ENCODE measurements around the gene SHISA6.

Gene SHISA6

DNA sequence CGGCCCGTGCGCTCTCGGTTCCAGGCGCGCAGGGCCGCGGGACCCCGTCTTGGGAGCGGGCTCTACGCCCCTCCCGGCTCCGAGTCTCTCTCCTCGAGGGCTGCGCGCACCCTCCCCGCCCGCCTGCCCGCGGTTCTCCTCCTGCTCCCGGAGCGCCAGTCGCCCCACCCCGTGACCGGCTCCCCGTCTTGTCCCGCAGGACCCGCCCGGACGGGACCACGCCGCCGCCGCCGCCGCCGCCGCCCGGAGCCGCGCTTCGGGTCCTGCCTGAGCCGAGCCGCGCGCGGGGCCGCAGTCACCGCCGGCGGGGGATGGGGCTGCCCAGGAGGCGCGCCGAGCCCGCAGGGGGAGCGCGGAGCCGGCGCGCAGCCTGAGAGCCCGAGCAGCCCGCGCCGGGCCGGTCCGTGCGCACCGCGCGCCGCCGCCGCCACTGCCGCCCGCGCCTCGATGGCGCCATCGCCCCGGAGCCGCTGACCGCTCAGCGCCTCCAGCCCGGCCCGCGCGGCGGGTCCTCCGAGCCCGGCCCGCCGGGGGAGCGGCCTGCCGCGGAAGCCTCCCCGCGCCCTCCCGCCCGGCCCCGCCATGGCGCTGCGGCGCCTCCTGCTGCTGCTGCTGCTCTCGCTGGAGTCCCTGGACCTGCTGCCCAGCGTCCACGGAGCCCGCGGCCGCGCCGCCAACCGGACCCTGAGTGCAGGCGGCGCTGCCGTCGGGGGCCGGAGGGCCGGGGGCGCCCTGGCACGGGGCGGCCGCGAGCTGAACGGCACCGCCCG lies at the start of gene SHISA6:
TSS of gene SHISA6 (plus strand) at position 373 of the 770 bp plus-strand sequence.
- no peak within 1 kb of the TSS for H3K4me3 ChIP-seq (ENCODE audit: insufficient read depth, low read length, poor library complexity, severe bottlenecking)

DNA sequence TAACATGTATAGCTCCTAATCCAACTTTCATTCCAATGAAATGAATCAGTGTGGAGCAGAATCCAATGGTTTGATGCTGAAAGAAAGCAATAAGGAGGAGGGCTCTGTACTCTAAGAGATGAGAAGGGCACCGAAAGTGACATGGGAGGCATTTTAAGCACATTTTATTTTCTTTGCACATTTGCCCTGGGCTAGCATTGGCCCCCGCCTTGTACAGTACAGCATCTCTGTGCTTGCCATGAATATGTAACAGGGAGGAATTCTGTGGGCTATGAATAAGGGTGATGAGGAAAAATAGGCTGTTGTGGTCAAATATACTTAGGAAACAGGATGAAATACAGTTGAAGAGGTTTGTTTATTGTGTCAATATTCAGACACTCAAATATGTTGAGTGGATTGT lies 45.2 kb upstream of the SHISA6 start:
- no peak overlapping the region for H3K27ac ChIP-seq (ENCODE audit: low read depth, low read length)
- no peak overlapping the region for H2AFZ ChIP-seq (ENCODE audit: low read depth, low read length, severe bottlenecking)
- H3F3A ChIP-seq (ENCODE audit: insufficient read depth) = no peaks in the 10 kb centered on the region
- TF ChIP-seq, protein P1, sequence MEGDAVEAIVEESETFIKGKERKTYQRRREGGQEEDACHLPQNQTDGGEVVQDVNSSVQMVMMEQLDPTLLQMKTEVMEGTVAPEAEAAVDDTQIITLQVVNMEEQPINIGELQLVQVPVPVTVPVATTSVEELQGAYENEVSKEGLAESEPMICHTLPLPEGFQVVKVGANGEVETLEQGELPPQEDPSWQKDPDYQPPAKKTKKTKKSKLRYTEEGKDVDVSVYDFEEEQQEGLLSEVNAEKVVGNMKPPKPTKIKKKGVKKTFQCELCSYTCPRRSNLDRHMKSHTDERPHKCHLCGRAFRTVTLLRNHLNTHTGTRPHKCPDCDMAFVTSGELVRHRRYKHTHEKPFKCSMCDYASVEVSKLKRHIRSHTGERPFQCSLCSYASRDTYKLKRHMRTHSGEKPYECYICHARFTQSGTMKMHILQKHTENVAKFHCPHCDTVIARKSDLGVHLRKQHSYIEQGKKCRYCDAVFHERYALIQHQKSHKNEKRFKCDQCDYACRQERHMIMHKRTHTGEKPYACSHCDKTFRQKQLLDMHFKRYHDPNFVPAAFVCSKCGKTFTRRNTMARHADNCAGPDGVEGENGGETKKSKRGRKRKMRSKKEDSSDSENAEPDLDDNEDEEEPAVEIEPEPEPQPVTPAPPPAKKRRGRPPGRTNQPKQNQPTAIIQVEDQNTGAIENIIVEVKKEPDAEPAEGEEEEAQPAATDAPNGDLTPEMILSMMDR (IDR thresholded peaks at IDR 0.05; ENCODE audit: insufficient read depth, low read length, poor library complexity, severe bottlenecking) = no peak
- TF ChIP-seq EZH2phosphoT487 (conservative IDR thresholded peaks at IDR 0.05; ENCODE audit: low read length) = no peak
- no peaks in the 10 kb centered on the region for H4K20me1 ChIP-seq (ENCODE audit: low read depth, low read length)
- no peaks in the 10 kb centered on the region for H3K9me3 ChIP-seq (ENCODE audit: insufficient read depth, low read length)
- no peak overlapping the region for H3K4me2 ChIP-seq (ENCODE audit: low read depth, low read length, poor library complexity, severe bottlenecking)
- no peaks in the 10 kb centered on the region for H3K79me2 ChIP-seq (ENCODE audit: insufficient read depth, low read length)
- no peaks in the 10 kb centered on the region for H3K27me3 ChIP-seq (ENCODE audit: low read length)
- no peak overlapping the region for H3K4me3 ChIP-seq (ENCODE audit: insufficient read depth, low read length, poor library complexity, severe bottlenecking)
- no peaks in the 10 kb centered on the region for H3K9me2 ChIP-seq (replicated peaks; ENCODE audit: insufficient read depth, low read length)
- no peak overlapping the region for H3K9ac ChIP-seq (ENCODE audit: low read length)
- H3K36me3 ChIP-seq (ENCODE audit: low read length) = no peaks in the 10 kb centered on the region

More for the DNA sequence above, at the start of gene SHISA6:
- H3K9me3 ChIP-seq (ENCODE audit: insufficient read depth, low read length) = no peaks in the 10 kb centered on the region
- TF ChIP-seq, protein P1 (IDR thresholded peaks at IDR 0.05; ENCODE audit: insufficient read depth, low read length, poor library complexity, severe bottlenecking) = no peak
- no peak for TF ChIP-seq EZH2phosphoT487 (conservative IDR thresholded peaks at IDR 0.05; ENCODE audit: low read length)
- H3K4me2 ChIP-seq (ENCODE audit: low read depth, low read length, poor library complexity, severe bottlenecking) = no peak within 1 kb of the TSS
- H3K79me2 ChIP-seq (ENCODE audit: insufficient read depth, low read length) = no peaks in the 10 kb centered on the region
- no peak within 1 kb of the TSS for H3K27ac ChIP-seq (ENCODE audit: low read depth, low read length)
- H2AFZ ChIP-seq (ENCODE audit: low read depth, low read length, severe bottlenecking) = no peak within 1 kb of the TSS
- H4K20me1 ChIP-seq (ENCODE audit: low read depth, low read length) = no peaks in the 10 kb centered on the region
- H3K9ac ChIP-seq (ENCODE audit: low read length) = no peak within 1 kb of the TSS
- no peaks in the 10 kb centered on the region for H3K36me3 ChIP-seq (ENCODE audit: low read length)
- no peaks in the 10 kb centered on the region for H3K9me2 ChIP-seq (replicated peaks; ENCODE audit: insufficient read depth, low read length)
- H3F3A ChIP-seq (ENCODE audit: insufficient read depth) = no peaks in the 10 kb centered on the region
- no peaks in the 10 kb centered on the region for H3K27me3 ChIP-seq (ENCODE audit: low read length)

DNA sequence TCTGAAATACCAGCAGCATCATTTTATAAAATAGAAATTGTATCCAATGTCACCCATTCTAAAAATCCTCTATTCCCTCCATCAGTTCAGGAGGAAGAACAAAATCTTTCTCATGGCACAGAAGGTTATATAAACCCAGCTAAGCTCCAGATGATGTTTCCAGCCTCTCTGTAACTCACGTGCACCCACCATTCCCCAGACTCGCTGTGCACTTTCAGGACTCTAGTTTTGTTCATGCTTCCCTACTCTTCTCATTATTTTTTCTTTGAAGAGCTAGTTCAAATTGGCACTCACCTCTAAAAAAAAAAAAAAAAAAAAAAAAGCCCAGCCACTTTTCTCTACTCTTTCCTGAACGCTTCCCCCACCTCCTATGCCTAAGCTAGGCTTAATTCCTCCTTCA lies 36.0 kb upstream of the SHISA6 start:
- Histone ChIP-seq H3F3A (ENCODE audit: insufficient read depth) (no peaks in the 10 kb centered on the region), H3K27ac (ENCODE audit: low read depth, low read length) (no peak overlapping the region), H3K9me2 (replicated peaks; ENCODE audit: insufficient read depth, low read length) (no peaks in the 10 kb centered on the region), H3K36me3 (ENCODE audit: low read length) (no peaks in the 10 kb centered on the region), H3K79me2 (ENCODE audit: insufficient read depth, low read length) (no peaks in the 10 kb centered on the region), H3K27me3 (ENCODE audit: low read length) (no peaks in the 10 kb centered on the region), H3K9ac (ENCODE audit: low read length) (no peak overlapping the region), H4K20me1 (ENCODE audit: low read depth, low read length) (no peaks in the 10 kb centered on the region), H3K4me2 (ENCODE audit: low read depth, low read length, poor library complexity, severe bottlenecking) (no peak overlapping the region), H2AFZ (ENCODE audit: low read depth, low read length, severe bottlenecking) (no peak overlapping the region), H3K9me3 (ENCODE audit: insufficient read depth, low read length) (no peaks in the 10 kb centered on the region), H3K4me3 (ENCODE audit: insufficient read depth, low read length, poor library complexity, severe bottlenecking) (no peak overlapping the region)
- TF ChIP-seq EZH2phosphoT487 (conservative IDR thresholded peaks at IDR 0.05; ENCODE audit: low read length) = no peak
- TF ChIP-seq, protein P1 (IDR thresholded peaks at IDR 0.05; ENCODE audit: insufficient read depth, low read length, poor library complexity, severe bottlenecking) = no peak

Measured in SU-DHL-6 (cell line).